HepG2 (cell line): ENCODE measurements around the gene PPFIA3. TPM values are rescaled to one million over a fixed set of nuclear protein-coding genes. Genes with fewer than 3 reads are reported as not detected.

ENCODE experiments used
- ATF7-NPFF ChIP-seq: sonication (generic); formaldehyde crosslinking; IDR thresholded peaks from 2 replicates; pipeline ENCODE4 v1.8.1; 2023; ENCODE audit warnings: mild to moderate bottlenecking, low read depth, missing genetic modification reagents, moderate library complexity
- CERS6 ChIP-seq: sonication (generic); formaldehyde crosslinking; IDR thresholded peaks from 2 replicates; pipeline ENCODE4 v1.5.0; 2020; ENCODE audit warnings: missing genetic modification reagents
- DMAP1 ChIP-seq: IDR thresholded peaks from 2 replicates; pipeline ENCODE4 v1.6.1; 2016
- JUN ChIP-seq: sonication (generic); formaldehyde crosslinking; IDR thresholded peaks from 2 replicates; pipeline ENCODE4 v1.4.0; 2020; ENCODE audit warnings: mild to moderate bottlenecking, missing genetic modification reagents
- KDM6A ChIP-seq: IDR thresholded peaks from 2 replicates; pipeline ENCODE4 v1.6.1; 2016; ENCODE audit warnings: low read depth
- KLF16 ChIP-seq, 2 experiments: sonication (generic) in 1 of 2; formaldehyde crosslinking in 1 of 2; IDR thresholded peaks; 2 replicates each; pipeline versions ENCODE4 v1.6.1 to v1.8.0; 2016 to 2023; ENCODE audit warnings: missing genetic modification reagents in 2 of 2, missing compliant biosample characterization in 1 of 2
- LRRFIP1 ChIP-seq: sonication (generic); formaldehyde crosslinking; conservative IDR thresholded peaks from 2 replicates; pipeline ENCODE4 v1.4.0; 2020; ENCODE audit warnings: missing genetic modification reagents
- MTA3 ChIP-seq: sonication (generic); formaldehyde crosslinking; IDR thresholded peaks from 2 replicates; pipeline ENCODE4 v1.4.0; 2020; ENCODE audit warnings: missing genetic modification reagents
- MXI1 ChIP-seq: IDR thresholded peaks from 3 replicates; pipeline ENCODE4 v1.6.1; 2012; ENCODE audit warnings: low read depth, low read length, inconsistent platforms, borderline replicate concordance
- NPAS2 ChIP-seq: sonication (generic); formaldehyde crosslinking; IDR thresholded peaks from 2 replicates; pipeline ENCODE4 v1.8.0; 2022; ENCODE audit warnings: mild to moderate bottlenecking, missing genetic modification reagents, borderline replicate concordance
- SMAD9 ChIP-seq: sonication (generic); formaldehyde crosslinking; IDR thresholded peaks from 2 replicates; pipeline ENCODE4 v1.5.1; 2020; ENCODE audit warnings: mild to moderate bottlenecking, missing genetic modification reagents
- SNRNP70 ChIP-seq: fragments of 200-400 bp; formaldehyde crosslinking; IDR thresholded peaks from 2 replicates; pipeline ENCODE4 v1.6.1; 2017; ENCODE audit warnings: mild to moderate bottlenecking, low read depth, low read length, moderate library complexity
- SRSF4 ChIP-seq: fragments of 200-400 bp; formaldehyde crosslinking; IDR thresholded peaks from one replicate; pipeline ENCODE4 v1.6.1; 2018; ENCODE audit warnings: mild to moderate bottlenecking, low read depth, low read length, moderate library complexity; ENCODE audit not compliant: poor library complexity, severe bottlenecking
- ZEB1 ChIP-seq: IDR thresholded peaks from 2 replicates; pipeline ENCODE4 v1.6.1; 2012; ENCODE audit warnings: mild to moderate bottlenecking, low read depth, inconsistent platforms; ENCODE audit not compliant: insufficient replicate concordance
- ZGPAT ChIP-seq: IDR thresholded peaks from 2 replicates; pipeline ENCODE4 v1.6.1; 2016; ENCODE audit warnings: mild to moderate bottlenecking
- ZMAT5 ChIP-seq: sonication (generic); formaldehyde crosslinking; IDR thresholded peaks from 2 replicates; pipeline ENCODE4 v1.5.0; 2020; ENCODE audit warnings: mild to moderate bottlenecking, low read depth, missing genetic modification reagents, borderline replicate concordance
- ZNF136 ChIP-seq: sonication (generic); formaldehyde crosslinking; IDR thresholded peaks from 2 replicates; pipeline ENCODE4 v1.8.1; 2022; ENCODE audit warnings: low read depth, mild to moderate bottlenecking, moderate library complexity, missing genetic modification reagents
- ZNF616 ChIP-seq: sonication (generic); formaldehyde crosslinking; IDR thresholded peaks from 2 replicates; pipeline ENCODE4 v1.5.0; 2020; ENCODE audit warnings: low read depth, mild to moderate bottlenecking, missing genetic modification reagents
- ZNF639 ChIP-seq: conservative IDR thresholded peaks from 2 replicates; pipeline ENCODE4 v1.6.1; 2018; ENCODE audit warnings: missing genetic modification reagents
- ZNF883 ChIP-seq: sonication (generic); formaldehyde crosslinking; IDR thresholded peaks from 2 replicates; pipeline ENCODE4 v1.5.1; 2020; ENCODE audit warnings: mild to moderate bottlenecking, missing genetic modification reagents; ENCODE audit errors: not compliant biosample characterization
- ZSCAN12 ChIP-seq: sonication (generic); formaldehyde crosslinking; IDR thresholded peaks from 2 replicates; pipeline ENCODE4 v1.9.0; 2021; ENCODE audit warnings: mild to moderate bottlenecking, missing genetic modification reagents
- polyA plus RNA-seq, 8 experiments: library from polyadenylated mRNA; depleted of rRNA in 3 of 8; stranded (reverse) in 7 of 8; unstranded in 1 of 8; fragments of >200 nt; fragmentation: Illumina TruSeq in 4 of 8; extraction: Trizol in 4 of 8; gene quantifications; 2 replicates each; pipeline versions ENCODE4 v1.2.1 to v1.2.3, GENCODE V29; 2011 to 2016; ENCODE audit warnings: low read depth in 4 of 8, missing spikeins in 1 of 8, mixed read lengths in 1 of 8; ENCODE audit not compliant: insufficient read depth in 1 of 8
- total RNA-seq, 5 experiments: library from RNA; depleted of rRNA; stranded (reverse); fragments of >200 nt; fragmentation: Illumina TruSeq; extraction: Trizol; gene quantifications; 2 replicates each; pipeline ENCODE4 v1.2.3, GENCODE V29; 2016; ENCODE audit warnings: low read depth in 1 of 5

The PPFIA3 gene
- total and polyA plus RNA-seq, 2 of the 13 experiments (the other 11 are each of a cell fraction or from before 2014, with no cell fraction given): 6.7 to 8.6 TPM

GRCh38 chr19:49148784-49149651, 29.7 kb downstream of the PPFIA3 start (continued):
- TF ChIP-seq NPAS2 (CRISPR knock-in tag) (0 out of 2 replicates have a peak, but pooled peaks have one; percentile 53), DMAP1 (CRISPR knock-in tag) (no peak), KLF16 (CRISPR knock-in tag; IDR thresholded peaks at IDR 0.05) (no peak), CERS6 (CRISPR knock-in tag) (no peak), JUN (no peak), LRRFIP1 (no peak), ZGPAT (CRISPR knock-in tag) (no peak), ZNF616 (CRISPR knock-in tag) (no peak), SNRNP70 (no peak), ZEB1 (peak; percentile 17), ZNF883 (no peak), KDM6A (CRISPR knock-in tag) (no peak), ZSCAN12 (CRISPR knock-in tag) (no peak), ZMAT5 (CRISPR knock-in tag) (no peak), ZNF136 (CRISPR knock-in tag) (no peak), SMAD9 (CRISPR knock-in tag) (no peak), ZNF639 (CRISPR knock-in tag) (no peak), ATF7-NPFF (CRISPR knock-in tag) (peak; percentile 42; the same call in 1 of the 2 replicates), MTA3 (CRISPR knock-in tag) (no peak), SRSF4 (no peak), MXI1 (no peak; the same call in 2 of the 3 replicates)
